GM12878 (cell line): ENCODE measurements around the gene RAB24. TPM values are rescaled to one million over a fixed set of nuclear protein-coding genes. Genes with fewer than 3 reads are reported as not detected.

Experiments
- ATAC-seq: fragments of 200-7000 bp; cut with Tn5 transposase; 3 replicates; pipeline ENCODE4 v1.9.1; 2020; ENCODE audit warnings: mild to moderate bottlenecking, moderate library complexity
- BruUV-seq: library from RNA; stranded (reverse); fragments of 400-500 nt; replicated peaks from 2 replicates; lab custom pipeline; 2021; lab: Mats Ljungman, UMichigan
- CTCF ChIA-PET: fragments of 300-600 bp; sonication (Branson Sonifier 250); formaldehyde crosslinking; extraction: SDS; loops from one replicate; lab custom pipeline; 2021; ENCODE audit warnings: inconsistent platforms; lab: Yijun Ruan, JAX
- POLR2A ChIA-PET: fragments of 350-600 bp; formaldehyde crosslinking; extraction: SDS; loops from one replicate; lab custom pipeline; 2021; ENCODE audit warnings: inconsistent platforms; lab: Charles Lee
- RAD21 ChIA-PET: fragments of 300-600 bp; sonication (Branson Sonifier 250); formaldehyde crosslinking; loops from one replicate; lab custom pipeline; 2023; ENCODE audit warnings: antibody characterized with exemption; ENCODE audit not compliant: unreplicated experiment; lab: Charles Lee
- SMC1A ChIA-PET: fragments of 300-600 bp; sonication (Branson Sonifier 250); formaldehyde crosslinking; loops from one replicate; lab custom pipeline; 2023; ENCODE audit not compliant: unreplicated experiment, uncharacterized antibody; lab: Charles Lee
- DNase-seq: peaks from one replicate; pipeline ENCODE4 v3.0.0-alpha.2; 2011; ENCODE audit warnings: low read depth, low spot score
- FAIRE-seq: peaks from 3 replicates; lab custom pipeline; 2011; peaks lifted over from hg19 to GRCh38; lab: Jason Lieb, UNC
- H2AFZ ChIP-seq: 2 replicates; pipeline ENCODE4 v1.6.0; 2011; ENCODE audit warnings: low read depth, low read length, control low read depth; ENCODE audit not compliant: control insufficient read depth
- H3K27ac ChIP-seq: 2 replicates; pipeline ENCODE4 v1.5.1; 2011; ENCODE audit warnings: control low read depth; ENCODE audit not compliant: control insufficient read depth, insufficient read depth
- H3K27me3 ChIP-seq, 2 experiments: replicated peaks in 1 of 2; 2 replicates each; pipeline versions ENCODE4 v1.6.0 to v1.6.1; 2011; ENCODE audit warnings: low read length in 1 of 2; ENCODE audit not compliant: control insufficient read depth in 2 of 2, insufficient read depth in 2 of 2
- H3K36me3 ChIP-seq, 2 experiments: 2 replicates each; pipeline ENCODE4 v1.5.1; 2011; ENCODE audit warnings: low read length in 1 of 2; ENCODE audit not compliant: control insufficient read depth in 2 of 2, insufficient read depth in 2 of 2
- H3K4me1 ChIP-seq: 2 replicates; pipeline ENCODE4 v1.6.1; 2011; ENCODE audit warnings: mild to moderate bottlenecking, low read length, moderate library complexity, mixed read lengths; ENCODE audit not compliant: control insufficient read depth, insufficient read depth
- H3K4me2 ChIP-seq: 2 replicates; pipeline ENCODE4 v1.6.0; 2011; ENCODE audit warnings: control low read depth; ENCODE audit not compliant: control insufficient read depth, insufficient read depth
- H3K4me3 ChIP-seq: fragments of 200-600 bp; sonication (generic); 2 replicates; pipeline ENCODE4 v1.5.1; 2016
- H3K79me2 ChIP-seq: 2 replicates; pipeline ENCODE4 v1.6.0; 2011; ENCODE audit warnings: low read length; ENCODE audit not compliant: control insufficient read depth, insufficient read depth
- H3K9ac ChIP-seq: 2 replicates; pipeline ENCODE4 v1.8.0; 2011; ENCODE audit warnings: low read length, control low read depth, mixed read lengths; ENCODE audit not compliant: control insufficient read depth, insufficient read depth
- H3K9me3 ChIP-seq: replicated peaks from 3 replicates; pipeline ENCODE4 v1.5.1; 2011; ENCODE audit warnings: mild to moderate bottlenecking, low read length; ENCODE audit not compliant: control insufficient read depth, insufficient read depth
- H4K20me1 ChIP-seq: 2 replicates; pipeline ENCODE4 v1.6.0; 2011; ENCODE audit not compliant: control insufficient read depth, insufficient read depth
- ATF3 ChIP-seq: IDR thresholded peaks from 2 replicates; pipeline ENCODE4 v1.6.1; 2011; ENCODE audit warnings: low read depth, mild to moderate bottlenecking, low read length, moderate library complexity, borderline replicate concordance; ENCODE audit errors: extremely low read depth
- ATF7 ChIP-seq: fragments of 450-650 bp; IDR thresholded peaks from 2 replicates; pipeline ENCODE4 v1.6.1; 2016; ENCODE audit warnings: low read depth, mild to moderate bottlenecking
- CHD1 ChIP-seq: IDR thresholded peaks from 2 replicates; pipeline ENCODE4 v1.6.1; 2012; ENCODE audit warnings: low read depth, low read length, improper control_type of control experiment
- CHD4 ChIP-seq: fragments of 200-600 bp; sonication (generic); IDR thresholded peaks from 2 replicates; pipeline ENCODE4 v1.6.1; 2016; ENCODE audit warnings: mild to moderate bottlenecking
- CREB1 ChIP-seq: IDR thresholded peaks from 2 replicates; pipeline ENCODE4 v1.6.1; 2012; ENCODE audit warnings: low read depth, mild to moderate bottlenecking, inconsistent platforms
- E2F8 ChIP-seq: fragments of 450-650 bp; IDR thresholded peaks from 2 replicates; pipeline ENCODE4 v1.6.1; 2018; ENCODE audit warnings: mild to moderate bottlenecking, low read depth, moderate library complexity; ENCODE audit not compliant: partially characterized antibody
- HDAC6 ChIP-seq: fragments of 200-600 bp; sonication (generic); IDR thresholded peaks from one replicate; pipeline ENCODE4 v1.8.0; 2017; ENCODE audit warnings: antibody characterized with exemption; ENCODE audit not compliant: unreplicated experiment
- MYB ChIP-seq: fragments of 150-350 bp; IDR thresholded peaks from 2 replicates; pipeline ENCODE4 v1.6.1; 2014; ENCODE audit warnings: mild to moderate bottlenecking, low read depth, low read length, borderline replicate concordance
- SP1 ChIP-seq: IDR thresholded peaks from one replicate; pipeline ENCODE4 v1.6.1; 2011; ENCODE audit warnings: low read depth, low read length
- ZZZ3 ChIP-seq: IDR thresholded peaks from 2 replicates; pipeline ENCODE4 v1.6.1; 2011; ENCODE audit warnings: low read depth; ENCODE audit not compliant: control insufficient read depth, insufficient read length
- WGBS: methylation state at CpG from one replicate; pipeline ENCODE4 v1.1.6; 2016; ENCODE audit warnings: low lambda C conversion rate; ENCODE audit not compliant: insufficient replicate concordance, insufficient coverage; ENCODE audit errors: missing lambda C conversion rate; 5-methylcytosine and 5-hydroxymethylcytosine counted together
- in situ Hi-C: fragments of 300-500 bp; cut with MboI; formaldehyde crosslinking; loops from 9 replicates; pipeline ENCODE4 v1.14.3; 2018; ENCODE audit warnings: mixed read lengths
- intact Hi-C: fragments of 100-400 bp; cut with micrococcal nuclease; formaldehyde crosslinking; loops from one replicate; pipeline ENCODE4 v1.14.2; 2022; ENCODE audit not compliant: unreplicated experiment
- polyA plus RNA-seq, 11 experiments: library from polyadenylated mRNA; depleted of rRNA in 4 of 11; unstranded in 6 of 11; stranded (reverse) in 5 of 11; fragments of >200 nt; fragmentation: Nextera tagmentation in 4 of 11; fragmentation: Illumina TruSeq in 1 of 11; extraction: Ambion mirVana in 4 of 11; extraction: Trizol in 1 of 11; gene quantifications; 1 replicate in 1 of 11; 2 replicates in 10 of 11; pipeline versions ENCODE4 v1.2.1 to v1.2.3, GENCODE V29; 2011 to 2016; ENCODE audit warnings: inconsistent platforms in 2 of 11, missing spikeins in 2 of 11, low read depth in 1 of 11
- total RNA-seq, 4 experiments: library from RNA; depleted of rRNA in 3 of 4; stranded (reverse); fragments of >200 nt in 3 of 4; fragmentation: Illumina TruSeq in 1 of 4; extraction: Trizol in 1 of 4; gene quantifications; 2 replicates each; pipeline versions ENCODE4 v1.2.1 to v1.2.3, GENCODE V29; 2013 to 2021
- TF ChIP-seq, protein P1 (sequence below): IDR thresholded peaks from 2 replicates; pipeline ENCODE4 v1.6.1; 2012; ENCODE audit warnings: improper control_type of control experiment, low read depth, low read length; ENCODE audit not compliant: insufficient replicate concordance

RAB24 gene
- total and polyA plus RNA-seq, 10 of the 15 experiments (the other 5 are each of a cell fraction or from before 2014, with no cell fraction given), result 8.0 to 44.4 (median 24.4) TPM

GRCh38 chr5:177327539-177328522 is 24.3 kb upstream of the RAB24 start (continued):
- TF ChIP-seq E2F8 (no peak), MYB (no peak), CREB1 (no peak)

- H3K79me2 ChIP-seq, result no peaks in the 10 kb centered on the region
- FAIRE-seq (no peak), DNase-seq (no peak), ATAC-seq (no peak)
- H3K27me3 ChIP-seq, result no peaks in the 10 kb centered on the region
- RAD21 ChIA-PET, result no interaction called here
- in situ Hi-C loops (no loop called here), intact Hi-C loops (no loop called here)
- SMC1A ChIA-PET, result interaction anchor here (1.3 kb wide), 1 partner anchor 211 kb away, joined by 3 read pairs; no protein-coding TSS in a partner anchor
- no peak overlapping the region for H3K27ac ChIP-seq
- no peak overlapping the region for H2AFZ ChIP-seq
- no peaks in the 10 kb centered on the region for H3K9me3 ChIP-seq
- WGBS, result 100% methylated on average over 1 of the region's 1 CpG
- peaks cover 7 to 14% of the 10 kb centered on the region in 2 experiments for H3K36me3 ChIP-seq
- POLR2A ChIA-PET, result interaction anchor here (1.0 kb wide), 1 partner anchor 78 kb away, joined by 3 read pairs; no protein-coding TSS in a partner anchor
- H4K20me1 ChIP-seq, result no peaks in the 10 kb centered on the region; the same call in 1 of the 2 replicates
- no peak overlapping the region for H3K4me3 ChIP-seq
- no peak overlapping the region for H3K4me2 ChIP-seq
- no peak overlapping the region for H3K9ac ChIP-seq
- CTCF ChIA-PET, result interaction anchor here (0.9 to 1.8 kb wide), 3 partner anchors 16 to 39 kb away, joined by 3 to 5 read pairs (median 3); no protein-coding TSS in a partner anchor
- TSS peak; percentile 27 for BruUV-seq
- H3K4me1 ChIP-seq, result peaks cover 3% of the 10 kb centered on the region
- TF ChIP-seq ATF3 (no peak), HDAC6 (no peak), SP1 (no peak), ATF7 (no peak), CHD1 (no peak), ZZZ3 (no peak), CHD4 (no peak), MYB (no peak)
- TF ChIP-seq, protein P1, sequence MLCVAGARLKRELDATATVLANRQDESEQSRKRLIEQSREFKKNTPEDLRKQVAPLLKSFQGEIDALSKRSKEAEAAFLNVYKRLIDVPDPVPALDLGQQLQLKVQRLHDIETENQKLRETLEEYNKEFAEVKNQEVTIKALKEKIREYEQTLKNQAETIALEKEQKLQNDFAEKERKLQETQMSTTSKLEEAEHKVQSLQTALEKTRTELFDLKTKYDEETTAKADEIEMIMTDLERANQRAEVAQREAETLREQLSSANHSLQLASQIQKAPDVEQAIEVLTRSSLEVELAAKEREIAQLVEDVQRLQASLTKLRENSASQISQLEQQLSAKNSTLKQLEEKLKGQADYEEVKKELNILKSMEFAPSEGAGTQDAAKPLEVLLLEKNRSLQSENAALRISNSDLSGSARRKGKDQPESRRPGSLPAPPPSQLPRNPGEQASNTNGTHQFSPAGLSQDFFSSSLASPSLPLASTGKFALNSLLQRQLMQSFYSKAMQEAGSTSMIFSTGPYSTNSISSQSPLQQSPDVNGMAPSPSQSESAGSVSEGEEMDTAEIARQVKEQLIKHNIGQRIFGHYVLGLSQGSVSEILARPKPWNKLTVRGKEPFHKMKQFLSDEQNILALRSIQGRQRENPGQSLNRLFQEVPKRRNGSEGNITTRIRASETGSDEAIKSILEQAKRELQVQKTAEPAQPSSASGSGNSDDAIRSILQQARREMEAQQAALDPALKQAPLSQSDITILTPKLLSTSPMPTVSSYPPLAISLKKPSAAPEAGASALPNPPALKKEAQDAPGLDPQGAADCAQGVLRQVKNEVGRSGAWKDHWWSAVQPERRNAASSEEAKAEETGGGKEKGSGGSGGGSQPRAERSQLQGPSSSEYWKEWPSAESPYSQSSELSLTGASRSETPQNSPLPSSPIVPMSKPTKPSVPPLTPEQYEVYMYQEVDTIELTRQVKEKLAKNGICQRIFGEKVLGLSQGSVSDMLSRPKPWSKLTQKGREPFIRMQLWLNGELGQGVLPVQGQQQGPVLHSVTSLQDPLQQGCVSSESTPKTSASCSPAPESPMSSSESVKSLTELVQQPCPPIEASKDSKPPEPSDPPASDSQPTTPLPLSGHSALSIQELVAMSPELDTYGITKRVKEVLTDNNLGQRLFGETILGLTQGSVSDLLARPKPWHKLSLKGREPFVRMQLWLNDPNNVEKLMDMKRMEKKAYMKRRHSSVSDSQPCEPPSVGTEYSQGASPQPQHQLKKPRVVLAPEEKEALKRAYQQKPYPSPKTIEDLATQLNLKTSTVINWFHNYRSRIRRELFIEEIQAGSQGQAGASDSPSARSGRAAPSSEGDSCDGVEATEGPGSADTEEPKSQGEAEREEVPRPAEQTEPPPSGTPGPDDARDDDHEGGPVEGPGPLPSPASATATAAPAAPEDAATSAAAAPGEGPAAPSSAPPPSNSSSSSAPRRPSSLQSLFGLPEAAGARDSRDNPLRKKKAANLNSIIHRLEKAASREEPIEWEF, result no peak
These were observed 22.4 kb upstream of the RAB24 start for GRCh38 chr5:177325868-177326381.
